IMR-90 (cell line): ENCODE results near the gene MOB3B.

Experiments
- BHLHE40 ChIP-seq: fragments of 150-350 bp; IDR thresholded peaks from 2 replicates; pipeline ENCODE4 v1.6.1; 2016; ENCODE audit warnings: mild to moderate bottlenecking, low read depth, low read length
- POLR2A ChIP-seq: IDR thresholded peaks from 2 replicates; pipeline ENCODE4 v1.6.1; 2012; ENCODE audit warnings: mild to moderate bottlenecking, low read depth, low read length
- RAD21 ChIP-seq: IDR thresholded peaks from 2 replicates; pipeline ENCODE4 v1.6.1; 2012; ENCODE audit warnings: low read length, improper control_type of control experiment
- RCOR1 ChIP-seq: IDR thresholded peaks from 2 replicates; pipeline ENCODE4 v1.6.1; 2012; ENCODE audit warnings: mild to moderate bottlenecking, low read length, improper control_type of control experiment; ENCODE audit not compliant: insufficient replicate concordance
- TF ChIP-seq, protein P1 (sequence below): conservative IDR thresholded peaks from 2 replicates; pipeline ENCODE4 v1.5.1; 2012; ENCODE audit warnings: mild to moderate bottlenecking, low read depth, low read length, improper control_type of control experiment

DNA sequence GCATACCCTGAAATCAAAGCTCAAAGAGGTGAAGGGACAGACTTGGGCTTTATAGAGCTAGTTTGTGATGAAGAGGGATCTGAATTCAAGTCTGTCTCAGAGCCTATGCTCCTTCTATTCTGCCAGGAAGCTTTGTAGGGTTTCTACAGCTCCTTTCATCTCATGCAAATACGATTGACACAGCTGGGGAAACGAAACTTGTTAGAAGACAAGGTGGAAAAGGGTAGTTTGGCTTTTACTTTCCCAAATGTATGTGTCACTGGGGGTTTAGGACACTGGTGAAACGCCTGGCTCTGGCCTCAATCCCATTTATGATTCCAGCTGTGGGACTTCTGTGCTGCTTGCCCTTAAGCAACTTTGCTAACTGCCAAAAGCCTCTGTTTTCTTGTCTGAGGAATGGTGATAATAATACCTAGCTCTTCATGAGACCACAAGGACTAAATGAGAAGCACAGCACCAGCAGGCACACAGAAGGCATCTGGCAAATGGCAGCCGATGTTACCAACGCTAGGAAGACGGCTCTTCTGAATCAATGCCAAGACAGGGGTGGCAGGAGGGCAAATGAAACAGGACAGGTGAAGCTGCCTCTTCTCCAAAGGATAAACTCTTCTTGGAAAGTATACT is 162.3 kb downstream of the MOB3B start:
- TF ChIP-seq, protein P1, sequence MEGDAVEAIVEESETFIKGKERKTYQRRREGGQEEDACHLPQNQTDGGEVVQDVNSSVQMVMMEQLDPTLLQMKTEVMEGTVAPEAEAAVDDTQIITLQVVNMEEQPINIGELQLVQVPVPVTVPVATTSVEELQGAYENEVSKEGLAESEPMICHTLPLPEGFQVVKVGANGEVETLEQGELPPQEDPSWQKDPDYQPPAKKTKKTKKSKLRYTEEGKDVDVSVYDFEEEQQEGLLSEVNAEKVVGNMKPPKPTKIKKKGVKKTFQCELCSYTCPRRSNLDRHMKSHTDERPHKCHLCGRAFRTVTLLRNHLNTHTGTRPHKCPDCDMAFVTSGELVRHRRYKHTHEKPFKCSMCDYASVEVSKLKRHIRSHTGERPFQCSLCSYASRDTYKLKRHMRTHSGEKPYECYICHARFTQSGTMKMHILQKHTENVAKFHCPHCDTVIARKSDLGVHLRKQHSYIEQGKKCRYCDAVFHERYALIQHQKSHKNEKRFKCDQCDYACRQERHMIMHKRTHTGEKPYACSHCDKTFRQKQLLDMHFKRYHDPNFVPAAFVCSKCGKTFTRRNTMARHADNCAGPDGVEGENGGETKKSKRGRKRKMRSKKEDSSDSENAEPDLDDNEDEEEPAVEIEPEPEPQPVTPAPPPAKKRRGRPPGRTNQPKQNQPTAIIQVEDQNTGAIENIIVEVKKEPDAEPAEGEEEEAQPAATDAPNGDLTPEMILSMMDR = no peak
- no peak for TF ChIP-seq RCOR1
- TF ChIP-seq BHLHE40 = no peak
- no peak for TF ChIP-seq POLR2A
- TF ChIP-seq RAD21 = no peak
